ENCODE results near the gene MYOZ3. TPM values are rescaled to one million over a fixed set of nuclear protein-coding genes. Genes with fewer than 3 reads are reported as not detected.

The MYOZ3 gene
- total RNA-seq, 4 donors from 2014 or later: 0.17 to 1.2 (median 0.46) TPM; not detected in 1

GRCh38 chr5:150672237-150672883 lies 11.3 kb downstream of the MYOZ3 start:
- WGBS: 9% methylated on average over 17 of the region's 38 CpGs
- peaks cover 0 to 18% (median 9%) of the 10 kb centered on the region in 4 donors for H3K27me3 ChIP-seq
- intact Hi-C loops (cut with DNase I): no loop called here
- TF ChIP-seq CTCF (IDR thresholded peaks at IDR 0.05) (no peak), POLR2A (IDR thresholded peaks at IDR 0.05; ENCODE audit: low read depth) (no peak)
- H3K36me3 ChIP-seq: no peaks in the 10 kb centered on the region
- H3K9me3 ChIP-seq: no peaks in the 10 kb centered on the region
- DNase-seq (ENCODE audit: extremely low spot score): peak; percentile 92
- peak overlapping the region in 2 of 4 donors; percentile 30 to 43 for H3K27ac ChIP-seq (replicated peaks in 1 of 4)
- H3K4me3 ChIP-seq: peak overlapping the region; percentile 54 to 69 (median 58)
- H3K4me1 ChIP-seq: peaks cover 26 to 35% (median 34%) of the 10 kb centered on the region in 4 donors

GRCh38 chr5:150672884-150673275 lies 11.8 kb downstream of the MYOZ3 start:
- H3K4me1 ChIP-seq: peaks cover 26 to 35% (median 34%) of the 10 kb centered on the region in 4 donors
- no peak for DNase-seq (ENCODE audit: extremely low spot score)
- H3K27ac ChIP-seq (replicated peaks in 1 of 4): no peak overlapping the region
- no peak for TF ChIP-seq EP300 (IDR thresholded peaks at IDR 0.05)
- no peak for TF ChIP-seq POLR2AphosphoS5 (IDR thresholded peaks at IDR 0.05)
- no peak for TF ChIP-seq POLR2A (IDR thresholded peaks at IDR 0.05; ENCODE audit: low read depth)
- no peak for TF ChIP-seq CTCF (IDR thresholded peaks at IDR 0.05)
- WGBS: 91% methylated on average over 7 of the region's 7 CpGs
- no peaks in the 10 kb centered on the region for H3K9me3 ChIP-seq
- intact Hi-C loops (cut with DNase I): no loop called here
- peak overlapping the region; percentile 54 to 69 (median 58) for H3K4me3 ChIP-seq
- H3K27me3 ChIP-seq: peaks cover 0 to 18% (median 9%) of the 10 kb centered on the region in 4 donors
- H3K36me3 ChIP-seq: no peaks in the 10 kb centered on the region

DNA sequence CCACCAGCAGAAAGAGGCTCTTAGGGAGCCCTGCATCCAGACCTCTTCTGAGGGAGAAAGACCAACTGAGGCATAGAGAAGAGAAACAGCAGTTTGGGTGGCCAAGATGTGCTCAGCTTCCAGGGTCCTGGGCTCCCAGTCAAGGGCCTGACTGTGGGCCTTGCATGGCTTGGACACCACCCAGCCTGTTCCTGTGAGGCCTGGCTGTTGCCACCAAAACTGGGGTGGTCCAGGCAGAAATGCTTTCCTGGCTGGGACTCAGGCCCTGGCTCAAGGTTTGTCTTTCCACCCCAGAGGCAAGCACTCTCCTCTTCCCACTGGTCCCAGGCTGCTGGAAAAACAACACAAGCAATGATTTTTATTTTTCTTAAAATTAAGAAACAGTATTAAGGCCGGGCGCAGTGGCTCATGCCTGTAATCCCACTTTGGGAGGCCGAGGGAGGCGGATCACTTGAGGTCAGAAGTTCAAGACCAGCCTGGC lies 13.3 kb downstream of the MYOZ3 start:
- intact Hi-C loops (cut with DNase I): no loop called here
- Histone ChIP-seq H3K27ac (replicated peaks in 1 of 4) (peak overlapping the region in 3 of 4 donors; percentile 14 to 50 (median 23)), H3K9me3 (no peaks in the 10 kb centered on the region), H3K4me1 (peaks cover 26 to 35% (median 34%) of the 10 kb centered on the region in 4 donors), H3K36me3 (peaks cover 0 to 9% (median 0%) of the 10 kb centered on the region in 4 donors), H3K27me3 (peaks cover 0 to 18% (median 9%) of the 10 kb centered on the region in 4 donors), H3K4me3 (no peak overlapping the region)
- WGBS: 73% methylated on average over 4 of the region's 4 CpGs
- TF ChIP-seq POLR2AphosphoS5 (IDR thresholded peaks at IDR 0.05) (no peak), EP300 (IDR thresholded peaks at IDR 0.05) (no peak), CTCF (IDR thresholded peaks at IDR 0.05) (no peak), POLR2A (IDR thresholded peaks at IDR 0.05; ENCODE audit: low read depth) (no peak)
- DNase-seq (ENCODE audit: extremely low spot score): no peak

DNA sequence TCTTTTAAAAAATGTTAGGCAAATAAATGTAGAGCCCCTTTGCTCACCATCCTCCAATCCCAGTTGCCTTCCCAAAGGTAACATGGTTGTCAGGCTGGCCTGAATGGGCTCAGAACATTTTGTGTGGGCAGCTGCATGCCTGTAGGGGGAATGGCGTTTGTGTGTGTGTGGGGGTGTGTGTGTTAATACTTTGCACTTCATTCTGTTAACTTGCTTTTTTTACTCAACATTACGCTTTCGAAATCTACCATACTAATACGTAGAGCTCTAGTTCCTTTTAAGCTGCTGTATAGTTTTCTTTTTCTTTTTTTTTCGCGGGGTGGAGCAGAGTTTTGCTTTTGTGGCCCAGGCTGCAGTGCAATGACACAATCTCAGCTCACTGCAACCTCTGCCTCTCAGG lies 14.0 kb downstream of the MYOZ3 start:
- Histone ChIP-seq H3K36me3 (peaks cover 0 to 10% (median 0%) of the 10 kb centered on the region in 4 donors), H3K27ac (replicated peaks in 1 of 4) (no peak overlapping the region), H3K9me3 (no peaks in the 10 kb centered on the region), H3K27me3 (peaks cover 0 to 18% (median 9%) of the 10 kb centered on the region in 4 donors), H3K4me1 (peaks cover 26 to 35% (median 34%) of the 10 kb centered on the region in 4 donors), H3K4me3 (no peak overlapping the region)
- intact Hi-C loops (cut with DNase I): no loop called here
- 79% methylated on average over 6 of the region's 6 CpGs for WGBS
- DNase-seq (ENCODE audit: extremely low spot score): no peak
- no peak for TF ChIP-seq EP300 (IDR thresholded peaks at IDR 0.05)
- no peak for TF ChIP-seq POLR2AphosphoS5 (IDR thresholded peaks at IDR 0.05)
- TF ChIP-seq POLR2A (IDR thresholded peaks at IDR 0.05; ENCODE audit: low read depth): no peak
- no peak for TF ChIP-seq CTCF (IDR thresholded peaks at IDR 0.05)

All from esophagus muscularis mucosa (tissue), 4 donors.